A549 (cell line): ENCODE data around the gene PSMC6. TPM values are rescaled to one million over a fixed set of nuclear protein-coding genes. Genes with fewer than 3 reads are reported as not detected.

Experiments used
- ATAC-seq, 2 experiments: fragments of 200-7000 bp in 1 of 2; fragments of >200 bp in 1 of 2; cut with Nextera tagmentation in 1 of 2; cut with Tn5 transposase in 1 of 2; 3 replicates each; pipeline versions ENCODE4 v1.8.0 to v1.9.1; 2018 to 2020; ENCODE audit warnings: mild to moderate bottlenecking in 1 of 2, moderate library complexity in 1 of 2
- CTCF ChIA-PET: fragments of 300-600 bp; sonication (Branson Sonifier 250); formaldehyde crosslinking; extraction: SDS; loops from one replicate; lab custom pipeline; 2021; ENCODE audit warnings: antibody characterized with exemption, inconsistent platforms; lab: Yijun Ruan, JAX
- POLR2A ChIA-PET: fragments of 350-600 bp; formaldehyde crosslinking; extraction: SDS; loops from one replicate; lab custom pipeline; 2021; ENCODE audit warnings: antibody characterized with exemption, inconsistent platforms; lab: Yijun Ruan, JAX
- DNase-seq, 2 experiments: peaks; one replicate each; pipeline versions ENCODE4 v3.0.0 to v3.0.0-alpha.2; 2011 to 2016; ENCODE audit warnings: low read depth in 1 of 2, low spot score in 1 of 2
- FAIRE-seq: peaks from 2 replicates; lab custom pipeline; 2011; peaks lifted over from hg19 to GRCh38; lab: Jason Lieb, UNC
- H3K27ac ChIP-seq, 2 experiments: fragments of >200 bp; sonication (Bioruptor Twin); formaldehyde crosslinking; 3 replicates each; pipeline ENCODE4 v1.5.1; 2016 to 2017
- H3K4me1 ChIP-seq: fragments of >200 bp; sonication (Bioruptor Twin); formaldehyde crosslinking; 3 replicates; pipeline ENCODE4 v1.6.1; 2016
- H3K4me2 ChIP-seq: fragments of >200 bp; sonication (Bioruptor Twin); formaldehyde crosslinking; 3 replicates; pipeline ENCODE4 v1.6.1; 2016
- H3K4me3 ChIP-seq: fragments of >200 bp; sonication (Bioruptor Twin); formaldehyde crosslinking; 3 replicates; pipeline ENCODE4 v1.5.1; 2016
- H3K9me3 ChIP-seq: fragments of >200 bp; sonication (Bioruptor Twin); formaldehyde crosslinking; 3 replicates; pipeline ENCODE4 v1.6.1; 2016
- ATOH8 ChIP-seq: fragments of 250-450 bp; sonication (Bioruptor Pico); IDR thresholded peaks from 2 replicates; pipeline ENCODE4 v1.5.0; 2020; ENCODE audit warnings: low read depth, mild to moderate bottlenecking, moderate library complexity
- BCL3 ChIP-seq: fragments of >200 bp; sonication (Bioruptor Twin); formaldehyde crosslinking; IDR thresholded peaks from 3 replicates; pipeline ENCODE4 v1.6.1; 2016
- BHLHE40 ChIP-seq: IDR thresholded peaks from 2 replicates; pipeline ENCODE4 v1.6.1; 2012; ENCODE audit warnings: low read depth, low read length, inconsistent platforms
- CBX2 ChIP-seq: fragments of 200-600 bp; sonication (generic); IDR thresholded peaks from 2 replicates; pipeline ENCODE4 v1.6.1; 2016; ENCODE audit warnings: low read depth, mild to moderate bottlenecking, borderline replicate concordance
- CTCF ChIP-seq: fragments of >200 bp; sonication (Bioruptor Twin); formaldehyde crosslinking; IDR thresholded peaks from 3 replicates; pipeline ENCODE4 v1.5.1; 2016
- E2F6 ChIP-seq: IDR thresholded peaks from 2 replicates; pipeline ENCODE4 v1.6.1; 2012; ENCODE audit warnings: low read depth, borderline replicate concordance
- EHF ChIP-seq: fragments of 250-450 bp; sonication (Bioruptor Pico); IDR thresholded peaks from 2 replicates; pipeline ENCODE4 v1.5.0; 2020; ENCODE audit warnings: mild to moderate bottlenecking
- ESRRA ChIP-seq: fragments of 150-350 bp; IDR thresholded peaks from 2 replicates; pipeline ENCODE4 v1.6.1; 2014; ENCODE audit warnings: mild to moderate bottlenecking, low read length, borderline replicate concordance
- FOSL2 ChIP-seq, 2 experiments: fragments of 450-650 bp in 1 of 2; fragments of >200 bp in 1 of 2; sonication (Bioruptor Twin) in 1 of 2; formaldehyde crosslinking; IDR thresholded peaks; 2 replicates each; pipeline versions ENCODE4 v1.5.0 to v1.6.1; 2016 to 2020; ENCODE audit warnings: mild to moderate bottlenecking in 1 of 2, moderate library complexity in 1 of 2
- JUNB ChIP-seq: fragments of >200 bp; sonication (Bioruptor Twin); formaldehyde crosslinking; IDR thresholded peaks from 2 replicates; pipeline ENCODE4 v1.6.1; 2016
- MAFK ChIP-seq: fragments of 450-650 bp; IDR thresholded peaks from 2 replicates; pipeline ENCODE4 v1.6.1; 2014; ENCODE audit not compliant: partially characterized antibody
- MAX ChIP-seq: IDR thresholded peaks from 2 replicates; pipeline ENCODE4 v1.6.1; 2012
- MAZ ChIP-seq: fragments of 150-350 bp; IDR thresholded peaks from 2 replicates; pipeline ENCODE4 v1.6.1; 2014; ENCODE audit warnings: antibody characterized with exemption, low read depth, low read length, borderline replicate concordance
- NPAS2 ChIP-seq: fragments of 250-450 bp; sonication (Bioruptor Pico); IDR thresholded peaks from 2 replicates; pipeline ENCODE4 v1.8.0; 2022; ENCODE audit warnings: mild to moderate bottlenecking, moderate library complexity, borderline replicate concordance
- NR3C1 ChIP-seq: fragments of >200 bp; sonication (Bioruptor Twin); formaldehyde crosslinking; IDR thresholded peaks from 3 replicates; pipeline ENCODE4 v1.6.1; 2017
- PBX3 ChIP-seq: IDR thresholded peaks from 2 replicates; pipeline ENCODE4 v1.6.1; 2012
- PHF8 ChIP-seq: fragments of 200-600 bp; sonication (generic); IDR thresholded peaks from 2 replicates; pipeline ENCODE4 v1.6.1; 2016; ENCODE audit warnings: low read depth, mild to moderate bottlenecking, antibody characterized with exemption, moderate library complexity, borderline replicate concordance
- RAD21 ChIP-seq, 2 experiments: fragments of >200 bp in 1 of 2; sonication (Bioruptor Twin) in 1 of 2; formaldehyde crosslinking in 1 of 2; IDR thresholded peaks in 1 of 2; conservative IDR thresholded peaks in 1 of 2; 2 replicates in 1 of 2; 3 replicates in 1 of 2; pipeline ENCODE4 v1.6.1; 2012 to 2018; ENCODE audit warnings: inconsistent platforms in 1 of 2
- RARB ChIP-seq: fragments of 250-450 bp; sonication (Bioruptor Pico); IDR thresholded peaks from 2 replicates; pipeline ENCODE4 v1.8.0; 2021; ENCODE audit warnings: mild to moderate bottlenecking, moderate library complexity
- RCOR1 ChIP-seq: fragments of 150-350 bp; IDR thresholded peaks from 2 replicates; pipeline ENCODE4 v1.6.1; 2014; ENCODE audit warnings: antibody characterized with exemption, low read length, low read depth
- REST ChIP-seq: fragments of 200-600 bp; sonication (generic); IDR thresholded peaks from 2 replicates; pipeline ENCODE4 v1.6.1; 2016; ENCODE audit warnings: antibody characterized with exemption, mild to moderate bottlenecking, moderate library complexity
- RNF2 ChIP-seq: fragments of 200-600 bp; sonication (generic); IDR thresholded peaks from 2 replicates; pipeline ENCODE4 v1.6.1; 2016; ENCODE audit warnings: low read depth, mild to moderate bottlenecking, antibody characterized with exemption, moderate library complexity, borderline replicate concordance
- TP53 ChIP-seq: fragments of 250-450 bp; sonication (Bioruptor Pico); IDR thresholded peaks from 2 replicates; pipeline ENCODE4 v1.5.0; 2021; ENCODE audit warnings: mild to moderate bottlenecking, moderate library complexity
- ZC3H11A ChIP-seq: fragments of 450-650 bp; IDR thresholded peaks from 2 replicates; pipeline ENCODE4 v1.6.1; 2014; ENCODE audit warnings: antibody characterized with exemption, mild to moderate bottlenecking
- ZSCAN20 ChIP-seq: fragments of 250-450 bp; sonication (Bioruptor Pico); IDR thresholded peaks from 2 replicates; pipeline ENCODE4 v1.8.0; 2022; ENCODE audit warnings: mild to moderate bottlenecking, moderate library complexity
- WGBS: methylation state at CpG from one replicate; pipeline ENCODE4 v1.1.6; 2017; ENCODE audit errors: missing lambda C conversion rate; 5-methylcytosine and 5-hydroxymethylcytosine counted together
- polyA plus RNA-seq, 4 experiments: library from polyadenylated mRNA; depleted of rRNA in 3 of 4; stranded (reverse); fragments of >200 nt; fragmentation: RNase III in 1 of 4; extraction: RNeasy Plus Mini Kit Qiagen cat#74134 plus additional on column Dnase treatment in 1 of 4; gene quantifications; 2 replicates in 3 of 4; 3 replicates in 1 of 4; pipeline ENCODE4 v1.2.3, GENCODE V29; 2011 to 2017

PSMC6 gene
- polyA plus RNA-seq, 2 of the 4 experiments (the other 2 are of a cell fraction), result 147 to 180 TPM

GRCh38 chr14:52700701-52701172 lies 6.3 kb upstream of the PSMC6 start:
- WGBS, result 3% methylated on average over 2 of the region's 2 CpGs
- no peak for TF ChIP-seq FOSL2 (IDR thresholded peaks at IDR 0.05)
- TF ChIP-seq FOSL2 (CRISPR knock-in tag; IDR thresholded peaks at IDR 0.05), result no peak; the same call in 1 of the 2 replicates
- TF ChIP-seq RCOR1, result no peak
- TF ChIP-seq BCL3, result no peak
- no peak for TF ChIP-seq PBX3
- no peak for TF ChIP-seq CBX2
- TF ChIP-seq E2F6, result no peak
- 0 out of 2 replicates have a peak, but pooled peaks have one; percentile 41 for TF ChIP-seq EHF
- no peak for TF ChIP-seq BHLHE40
- no peak for TF ChIP-seq CTCF
- TF ChIP-seq ESRRA, result no peak
- peak; percentile 52; the same call in 1 of the 2 replicates for TF ChIP-seq ZSCAN20 (CRISPR knock-in tag)
- no peak for TF ChIP-seq MAFK
- TF ChIP-seq REST, result no peak
- no peak for TF ChIP-seq TP53 (CRISPR knock-in tag)
- TF ChIP-seq RAD21 (conservative IDR thresholded peaks at IDR 0.05 in 1 of 2, IDR thresholded peaks at IDR 0.05 in 1 of 2), result no peak
- TF ChIP-seq ZC3H11A, result no peak
- TF ChIP-seq, all 56 proteins: peak for 2
- no peak overlapping the region; the same call in 2 of the 3 replicates for H3K4me3 ChIP-seq
- POLR2A ChIA-PET, result interaction anchor here (0.7 kb wide), 1 partner anchor 59 kb away, joined by 3 read pairs; no protein-coding TSS in a partner anchor
- peaks cover 30% of the 10 kb centered on the region for H3K4me1 ChIP-seq
- FAIRE-seq (no peak), DNase-seq (peak in 1 of 2 experiments; percentile 47), ATAC-seq (peak in 1 of 2 experiments; percentile 55; a peak in 2 of 6 replicates)
- peak overlapping the region; percentile 44 to 50; a peak in 5 of 6 replicates for H3K27ac ChIP-seq
- CTCF ChIA-PET, result interaction anchor here (0.7 kb wide), 1 partner anchor 15 kb away, joined by 4 read pairs; no protein-coding TSS in a partner anchor
- H3K4me2 ChIP-seq, result peak overlapping the region; percentile 65
- H3K9me3 ChIP-seq, result no peaks in the 10 kb centered on the region

GRCh38 chr14:52701223-52701622 lies 5.8 kb upstream of the PSMC6 start:
- peak in 1 of 2 experiments; percentile 10; a peak in 1 of 6 replicates for ATAC-seq
- 56% methylated on average over 3 of the region's 3 CpGs for WGBS
- Histone ChIP-seq H3K9me3 (no peaks in the 10 kb centered on the region), H3K4me2 (peak overlapping the region; percentile 65), H3K27ac (peak overlapping the region; percentile 44 to 50), H3K4me3 (no peak overlapping the region), H3K4me1 (peaks cover 30% of the 10 kb centered on the region)
- ChIA-PET POLR2A (interaction anchor here (0.7 kb wide), 1 partner anchor 60 kb away, joined by 3 read pairs; no protein-coding TSS in a partner anchor), CTCF (interaction anchor here (0.7 kb wide), 2 partner anchors 15 to 496 kb away, joined by 3 to 4 read pairs; no protein-coding TSS in a partner anchor)
- peak in 1 of 2 experiments; percentile 18 for DNase-seq
- no peak for FAIRE-seq
- TF ChIP-seq PHF8 (no peak), ATOH8 (no peak), JUNB (no peak), NR3C1 (no peak), ESRRA (no peak), MAZ (no peak), MAX (no peak), RARB (no peak), E2F6 (no peak), NPAS2 (CRISPR knock-in tag) (no peak), RNF2 (no peak)
